Measurements from ENCODE around the gene OR52H1. TPM values are rescaled to one million over a fixed set of nuclear protein-coding genes. Genes with fewer than 3 reads are reported as not detected.

The OR52H1 gene
- total RNA-seq, 1 donor from 2014 or later = 0.26 TPM

GRCh38 chr11:5504403-5504921, 43.9 kb downstream of the OR52H1 start:
- Mint-ChIP-seq H3K27ac (peak overlapping the region; percentile 6), H3K9me3 (ENCODE audit: low read depth) (no peaks in the 10 kb centered on the region), H3K4me3 (ENCODE audit: low read depth) (no peak overlapping the region), H3K36me3 (ENCODE audit: insufficient read depth) (no peaks in the 10 kb centered on the region), H3K27me3 (no peaks in the 10 kb centered on the region), H3K4me1 (ENCODE audit: low read depth) (no peaks in the 10 kb centered on the region)
- TF ChIP-seq CTCF (IDR thresholded peaks at IDR 0.05; ENCODE audit: unreplicated experiment) = no peak
- DNase-seq (ENCODE audit: low spot score, unreplicated experiment) = no peak

DNA sequence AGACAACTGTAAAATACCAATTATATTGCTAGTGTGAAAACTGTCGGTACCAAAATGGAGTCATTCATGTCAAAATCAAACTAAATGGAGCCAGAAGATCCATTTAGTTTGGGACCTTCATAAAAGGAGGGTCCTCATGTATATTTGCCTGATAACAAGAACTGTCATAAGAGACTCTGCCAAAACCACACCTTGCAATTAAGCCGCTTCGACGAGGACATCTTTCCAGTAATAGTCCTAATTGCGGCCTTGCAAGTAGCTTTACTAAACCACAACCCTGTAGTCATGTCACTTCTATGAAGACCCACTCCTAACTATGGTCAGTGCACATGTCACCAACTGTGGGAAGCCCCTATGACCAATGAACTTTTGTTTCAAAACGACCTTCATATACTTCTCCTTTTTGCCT, 47.9 kb downstream of the OR52H1 start:
- H3K9me3 Mint-ChIP-seq (ENCODE audit: low read depth) = no peaks in the 10 kb centered on the region
- no peak for DNase-seq (ENCODE audit: low spot score, unreplicated experiment)
- H3K36me3 Mint-ChIP-seq (ENCODE audit: insufficient read depth) = no peaks in the 10 kb centered on the region
- no peak overlapping the region for H3K4me3 Mint-ChIP-seq (ENCODE audit: low read depth)
- no peaks in the 10 kb centered on the region for H3K27me3 Mint-ChIP-seq
- H3K27ac Mint-ChIP-seq = no peak overlapping the region
- no peaks in the 10 kb centered on the region for H3K4me1 Mint-ChIP-seq (ENCODE audit: low read depth)
- no peak for TF ChIP-seq CTCF (IDR thresholded peaks at IDR 0.05; ENCODE audit: unreplicated experiment)

DNA sequence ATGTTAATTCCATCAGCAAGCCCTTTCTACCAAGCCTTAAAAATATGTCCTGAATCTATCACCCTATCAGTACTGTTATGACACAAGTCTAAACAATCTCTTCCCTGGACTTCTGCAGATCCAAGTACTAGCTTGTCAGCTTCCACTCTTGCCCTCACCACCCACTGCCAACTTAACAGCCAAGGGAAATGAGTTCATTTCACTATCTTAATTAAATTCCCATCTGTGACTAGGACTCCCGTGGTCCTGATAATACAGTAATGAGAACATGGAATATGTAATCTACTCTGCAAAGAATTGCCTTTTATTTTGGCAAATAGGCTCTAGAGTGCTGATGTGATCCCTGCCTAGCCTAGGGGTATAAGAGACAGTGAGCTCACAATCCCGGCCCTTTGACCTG, 48.7 kb downstream of the OR52H1 start:
- H3K27ac Mint-ChIP-seq = no peak overlapping the region
- no peak for DNase-seq (ENCODE audit: low spot score, unreplicated experiment)
- no peak overlapping the region for H3K4me3 Mint-ChIP-seq (ENCODE audit: low read depth)

More for the DNA sequence above, 48.7 kb downstream of the OR52H1 start:
- H3K36me3 Mint-ChIP-seq (ENCODE audit: insufficient read depth) = no peaks in the 10 kb centered on the region
- no peaks in the 10 kb centered on the region for H3K27me3 Mint-ChIP-seq
- no peaks in the 10 kb centered on the region for H3K9me3 Mint-ChIP-seq (ENCODE audit: low read depth)
- no peak for TF ChIP-seq CTCF (IDR thresholded peaks at IDR 0.05; ENCODE audit: unreplicated experiment)
- no peaks in the 10 kb centered on the region for H3K4me1 Mint-ChIP-seq (ENCODE audit: low read depth)

Other genes with a start within 250 kb of the OR52H1 start
- gene OR51B4, start 246.6 kb downstream of the OR52H1 start, total RNA-seq = not detected in 2 replicates
- gene OR51B2, start 224.2 kb downstream of the OR52H1 start, total RNA-seq = not detected in 2 replicates
- gene OR51B5, start 205.0 kb downstream of the OR52H1 start, total RNA-seq = 0.34 and 0.44 TPM in 2 replicates
- not detected in 2 replicates for gene OR51B6, start 197.0 kb downstream of the OR52H1 start, total RNA-seq
- gene OR51M1, start 164.7 kb downstream of the OR52H1 start, total RNA-seq = not detected in 2 replicates
- gene OR51Q1, start 126.4 kb downstream of the OR52H1 start, total RNA-seq = not detected in 2 replicates
- not detected in 2 replicates for gene OR51I1, start 107.0 kb downstream of the OR52H1 start, total RNA-seq
- not detected in 2 replicates for gene OR51I2, start 99.2 kb downstream of the OR52H1 start, total RNA-seq
- gene OR52D1, start 59.9 kb downstream of the OR52H1 start, total RNA-seq = not detected in 2 replicates
- gene UBQLN3, start 38.6 kb downstream of the OR52H1 start, total RNA-seq = not detected in 2 replicates
- gene UBQLNL, start 31.8 kb downstream of the OR52H1 start, total RNA-seq = 0.53 and 0.79 TPM in 2 replicates
- gene OR52B6, start 32.3 kb upstream of the OR52H1 start, total RNA-seq = not detected in 2 replicates
- 5.4 and 5.8 TPM in 2 replicates for gene TRIM6, start 48.1 kb upstream of the OR52H1 start, total RNA-seq
- 2.0 TPM in 2 replicates for gene TRIM34, start 76.5 kb upstream of the OR52H1 start, total RNA-seq
- gene TRIM5, start 136.5 kb upstream of the OR52H1 start, total RNA-seq = 38.9 and 40.8 TPM in 2 replicates
- 0.89 and 1.7 TPM in 2 replicates for gene TRIM22, start 141.2 kb upstream of the OR52H1 start, total RNA-seq
- gene OR56B1, start 187.9 kb upstream of the OR52H1 start, total RNA-seq = not detected in 2 replicates
- not detected in 2 replicates for gene OR52N4, start 205.7 kb upstream of the OR52H1 start, total RNA-seq
- gene OR52N5, start 234.8 kb upstream of the OR52H1 start, total RNA-seq = not detected in 2 replicates
- not detected in 2 replicates for gene OR52N1, start 242.7 kb upstream of the OR52H1 start, total RNA-seq

All from progenitor cell of endocrine pancreas (in vitro differentiated cells).